Medulla oblongata (tissue), 1 donor: ENCODE measurements around the gene KCNH1.

Experiments
- DNase-seq: peaks from one replicate; pipeline ENCODE4 v3.0.0-alpha.2; 2015; ENCODE audit errors: extremely low spot score

Gene KCNH1

DNA sequence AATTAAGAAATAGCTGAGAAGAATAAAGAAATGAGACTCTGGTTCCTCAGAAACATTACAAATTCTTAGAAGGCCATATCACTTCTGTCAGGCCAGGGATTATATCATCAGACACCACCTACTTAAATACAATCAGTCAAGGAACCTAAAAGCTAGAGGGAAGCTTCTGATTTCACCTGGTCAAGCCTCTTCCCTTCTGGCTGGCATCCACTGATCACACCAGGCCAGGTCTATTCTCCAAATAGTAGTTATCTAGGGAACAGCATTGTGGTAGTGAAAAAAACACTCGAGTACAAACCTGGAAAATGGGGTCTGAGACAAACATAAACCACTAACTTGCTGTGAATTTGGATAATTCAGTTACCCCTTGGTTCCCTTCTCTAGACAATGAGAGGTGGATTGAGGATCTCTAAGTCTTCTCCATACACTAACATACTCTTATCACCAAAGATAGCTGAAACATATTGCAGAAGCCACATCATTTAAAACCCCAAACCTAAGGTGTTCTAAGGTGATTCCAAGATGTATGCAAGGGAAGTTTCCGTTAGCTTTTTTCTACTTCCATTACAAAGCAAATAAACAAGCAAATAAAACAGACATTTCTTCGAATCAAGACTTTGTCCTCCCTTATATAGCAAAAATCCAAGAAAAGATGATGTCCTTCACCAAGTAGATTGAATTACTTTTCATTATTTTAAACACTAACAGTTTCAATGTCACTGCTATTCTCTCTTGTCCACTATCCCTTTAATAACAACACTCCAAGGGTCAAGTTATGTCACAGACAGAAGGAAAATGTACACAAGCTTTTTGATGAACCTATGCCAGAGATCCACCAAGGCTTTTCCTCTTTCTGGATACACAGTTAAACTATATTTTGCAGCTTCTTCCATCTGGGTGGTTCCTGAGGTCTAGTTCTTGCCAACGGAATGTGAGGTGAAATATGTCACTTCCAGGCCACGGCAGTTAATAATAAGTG, 212.9 kb downstream of the KCNH1 start:
- no peak for DNase-seq

DNA sequence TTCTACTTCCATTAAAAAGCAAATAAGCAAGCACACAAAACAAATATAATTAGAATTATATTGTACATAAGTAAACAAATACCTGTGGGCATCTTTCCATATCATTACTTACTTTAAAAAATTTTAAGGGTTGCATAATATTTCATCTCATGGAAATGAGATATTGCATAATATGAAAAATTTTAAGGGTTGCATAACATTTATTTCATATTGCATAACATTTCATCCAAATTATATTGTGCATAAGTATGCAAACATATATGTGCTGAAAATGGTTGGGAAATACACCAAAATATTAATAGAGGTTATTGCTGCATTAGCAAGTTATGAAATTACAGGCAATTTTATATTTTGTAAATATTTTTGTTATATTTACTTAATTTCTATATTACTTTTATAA, 213.7 kb downstream of the KCNH1 start:
- DNase-seq: no peak

DNA sequence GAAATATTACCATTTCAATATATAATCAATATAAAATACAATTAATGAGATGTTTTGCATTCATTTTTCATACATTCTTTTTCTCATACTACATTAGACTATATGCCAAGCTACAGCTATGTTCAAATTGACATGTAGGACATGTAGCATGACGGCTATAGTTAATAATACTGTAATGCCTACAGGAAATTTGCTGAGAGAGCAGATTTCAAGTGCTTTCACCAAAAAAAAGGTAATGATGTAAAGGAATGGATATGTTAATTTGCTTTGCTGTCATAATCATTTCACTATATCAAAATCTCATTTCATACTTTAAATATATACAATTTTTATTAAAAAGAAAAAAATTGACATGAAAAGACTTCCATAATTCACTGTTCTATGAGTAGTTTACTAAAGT, 215.1 kb downstream of the KCNH1 start:
- no peak for DNase-seq

DNA sequence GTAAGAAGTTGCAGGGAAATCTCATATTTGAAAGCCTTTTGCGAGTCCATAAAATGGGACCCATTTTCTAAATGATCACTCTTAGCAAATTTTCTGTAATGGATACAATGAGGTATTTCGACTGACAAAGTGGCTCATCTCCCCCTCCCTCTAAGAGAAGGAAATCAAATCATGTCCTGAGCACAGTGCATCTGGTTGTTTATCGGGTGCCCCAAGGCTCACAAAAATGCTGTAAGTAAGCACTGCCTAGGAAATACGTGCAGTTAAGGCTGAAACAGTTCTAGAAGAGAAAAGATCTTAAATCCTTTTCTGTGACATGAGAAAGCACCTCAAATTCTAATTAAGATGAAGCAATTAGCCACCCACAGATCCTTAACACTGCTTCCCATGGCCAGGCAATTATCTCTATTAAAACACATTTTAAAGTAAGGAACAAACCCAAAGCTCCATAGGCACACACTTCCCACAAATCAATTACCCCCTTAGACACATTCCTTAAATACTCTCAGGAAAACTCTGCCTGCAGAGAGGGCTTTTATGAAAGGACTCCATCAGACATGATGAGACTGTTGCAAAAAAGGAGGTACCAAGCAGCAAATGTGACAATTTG, 216.3 kb downstream of the KCNH1 start:
- DNase-seq: no peak

DNA sequence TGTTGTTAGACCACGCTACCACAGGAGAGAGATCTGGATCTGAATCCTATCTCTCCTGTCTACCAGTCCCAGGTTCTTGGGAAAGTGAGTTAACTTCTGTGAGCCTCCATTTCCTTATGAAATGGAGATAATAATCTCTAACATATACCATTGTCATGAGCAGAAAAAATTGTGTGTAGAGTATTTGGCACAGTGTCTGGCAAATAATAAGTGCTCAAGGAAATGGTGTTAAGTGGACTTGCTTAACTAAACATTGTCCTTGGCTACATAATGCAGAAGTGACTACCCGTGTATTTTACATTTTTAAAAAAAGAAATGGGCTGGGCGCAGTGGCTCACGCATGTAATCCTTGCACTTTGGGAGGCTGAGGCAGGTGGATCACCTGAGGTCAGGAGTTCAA, 217.4 kb downstream of the KCNH1 start:
- DNase-seq: no peak

DNA sequence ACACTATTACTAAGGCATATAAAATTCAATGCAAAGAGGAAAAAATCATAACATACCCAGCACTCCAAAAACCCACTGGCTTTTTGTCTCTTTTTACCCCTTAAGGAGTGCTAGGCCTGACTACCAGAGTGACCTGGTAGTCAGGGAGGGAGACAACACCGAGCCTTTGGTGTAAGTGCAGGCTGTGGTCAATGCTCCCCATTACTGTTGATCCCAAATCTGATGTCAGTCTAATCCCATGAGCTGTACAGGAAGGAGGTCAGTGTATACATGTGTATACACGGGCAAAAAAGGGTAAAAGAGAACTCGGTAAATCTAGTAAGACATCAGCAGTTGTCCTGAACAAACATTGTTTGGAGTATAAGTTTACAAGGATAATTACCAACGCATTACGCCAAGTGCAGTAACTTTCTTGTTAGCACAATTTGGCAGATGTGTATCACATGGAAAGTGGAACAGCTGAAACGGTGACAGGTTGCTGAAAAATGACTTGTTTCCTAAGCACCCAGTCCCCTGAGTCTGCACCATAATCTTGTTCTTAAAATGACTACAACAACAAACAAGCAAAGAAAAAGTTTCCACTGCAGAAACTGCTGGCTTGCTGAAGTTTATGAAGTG, 217.9 kb downstream of the KCNH1 start:
- no peak for DNase-seq

DNA sequence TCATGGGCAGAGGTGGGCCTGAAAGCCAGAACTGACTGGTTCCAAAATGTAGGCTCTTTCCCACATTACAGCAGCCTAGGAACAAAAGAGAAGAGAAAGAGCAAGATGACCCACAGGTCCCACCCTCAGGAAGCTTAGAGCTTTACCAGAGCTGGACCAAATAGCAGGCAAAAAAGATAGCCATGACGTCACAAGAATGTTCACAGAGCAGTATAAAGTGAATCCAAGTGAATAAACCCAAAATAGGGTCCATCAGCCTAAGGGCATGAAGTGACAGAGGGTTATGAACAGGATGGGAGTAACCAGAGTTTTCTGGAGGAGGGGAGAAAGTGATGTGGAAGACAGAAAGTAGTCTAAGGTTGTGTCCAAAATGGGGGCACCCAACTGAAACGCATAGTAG, 221.2 kb downstream of the KCNH1 start:
- DNase-seq: no peak

DNA sequence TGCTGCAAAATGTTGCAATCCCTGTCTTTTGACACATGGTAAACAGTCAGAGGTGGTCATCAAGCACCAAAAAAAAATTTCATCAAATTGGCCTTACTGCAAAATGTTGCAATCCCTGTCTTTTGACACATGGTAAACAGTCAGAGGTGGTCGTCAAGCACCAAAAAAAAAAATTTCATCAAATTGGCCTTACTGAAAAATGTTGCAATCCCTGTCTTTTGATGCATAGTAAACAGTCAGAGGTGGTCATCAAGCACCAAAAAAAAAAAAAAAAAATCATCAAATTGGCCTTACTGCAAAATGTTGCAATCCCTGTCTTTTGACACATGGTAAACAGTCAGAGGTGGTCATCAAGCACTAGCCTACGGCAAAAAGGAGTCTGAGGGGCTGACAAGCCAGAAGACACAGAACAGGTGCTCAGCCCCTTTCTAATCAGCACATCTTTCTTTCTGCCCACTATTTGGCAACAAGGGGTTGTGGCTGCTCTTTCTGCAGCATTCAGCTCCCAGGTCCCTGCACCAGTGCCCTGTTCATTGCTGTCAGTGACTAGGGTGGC, 223.8 kb downstream of the KCNH1 start:
- DNase-seq: no peak

DNA sequence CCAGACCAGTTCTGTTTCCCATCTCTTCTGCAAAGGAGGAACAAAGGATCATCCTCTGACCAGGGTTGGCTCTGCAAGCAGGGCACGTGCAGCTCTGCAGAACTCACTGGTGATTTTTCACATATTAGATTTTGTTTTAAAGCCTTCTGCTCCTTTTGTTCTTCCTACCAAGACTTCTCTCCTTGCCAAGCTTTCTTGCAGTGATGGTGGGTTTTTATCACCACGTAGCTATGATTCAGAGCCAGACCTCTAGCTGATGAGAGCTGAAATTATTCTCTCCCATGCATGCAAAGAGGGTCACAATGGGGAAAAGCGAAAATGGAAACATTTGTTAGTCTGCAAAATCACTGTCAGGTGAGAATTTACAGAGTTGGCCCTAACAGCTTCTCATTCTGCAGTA, 225.2 kb downstream of the KCNH1 start:
- no peak for DNase-seq

DNA sequence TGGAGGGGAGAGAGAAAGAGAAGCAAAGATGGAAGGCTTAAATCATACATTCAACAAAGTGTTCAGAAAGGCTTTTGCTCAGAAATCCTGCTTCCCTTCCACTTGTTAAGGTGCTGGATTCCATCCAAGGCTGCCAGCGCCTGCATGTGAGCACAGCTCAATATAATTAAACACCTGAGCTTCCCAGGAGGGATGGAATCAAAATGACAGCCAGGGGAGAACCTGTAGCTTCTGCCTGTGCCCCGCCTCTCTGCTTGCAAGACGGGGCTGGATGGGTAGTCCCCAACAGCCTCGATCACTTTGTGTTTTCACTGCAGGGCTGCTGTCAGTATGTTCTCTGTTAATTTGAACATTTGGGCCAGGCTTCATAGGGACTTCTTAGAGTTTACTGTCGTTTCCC, 225.7 kb downstream of the KCNH1 start:
- no peak for DNase-seq

DNA sequence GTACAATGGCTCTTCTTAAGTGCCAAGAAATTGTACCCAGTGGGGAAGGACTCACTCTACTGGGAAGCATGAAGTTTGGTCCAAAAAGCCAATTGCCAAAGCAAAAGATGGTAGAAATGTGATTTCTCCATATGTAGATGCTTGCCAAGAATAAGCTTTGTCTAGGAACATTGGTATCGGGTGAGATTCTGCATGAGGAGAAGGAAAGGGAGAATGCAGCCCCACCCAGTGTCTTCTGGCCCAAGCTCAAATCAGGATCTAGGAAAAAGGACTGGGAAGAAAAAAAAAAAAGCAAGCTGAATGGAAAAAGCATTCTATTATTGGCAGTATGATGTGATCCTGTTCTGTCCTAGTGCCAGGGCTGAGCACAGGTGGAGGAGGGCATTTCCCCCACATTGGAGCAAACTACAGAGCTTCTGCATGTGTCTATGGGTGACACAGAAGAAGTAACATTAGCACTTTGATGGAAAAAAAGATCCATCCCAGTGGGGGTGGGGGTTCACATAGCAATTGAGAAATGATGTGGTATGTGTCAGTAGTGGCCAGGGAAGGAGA, 226.6 kb downstream of the KCNH1 start:
- no peak for DNase-seq

DNA sequence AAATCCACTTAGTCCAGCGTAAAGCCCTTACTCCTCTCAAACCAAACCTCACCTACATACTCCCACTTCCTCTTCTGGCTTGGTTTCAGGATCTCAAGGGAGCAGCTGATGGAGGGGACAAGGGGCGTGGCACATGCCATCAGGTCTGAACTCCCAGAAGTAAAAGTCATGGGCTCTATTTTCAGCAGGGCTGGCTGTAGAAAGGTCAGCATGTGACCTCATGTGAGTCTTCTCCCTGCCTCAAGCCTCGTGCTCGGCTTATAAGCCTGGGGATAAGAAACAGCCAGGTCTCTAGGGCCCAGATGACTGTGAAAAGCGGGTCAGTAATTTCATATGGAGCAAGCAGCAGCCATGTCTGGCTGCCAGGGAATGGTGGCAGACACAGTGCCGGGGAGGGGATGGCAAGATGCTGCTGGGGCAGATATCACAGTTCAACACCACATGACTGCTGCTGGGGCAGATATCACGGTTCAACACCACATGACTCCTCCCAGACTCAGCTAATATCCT, 227.9 kb downstream of the KCNH1 start:
- DNase-seq: no peak

DNA sequence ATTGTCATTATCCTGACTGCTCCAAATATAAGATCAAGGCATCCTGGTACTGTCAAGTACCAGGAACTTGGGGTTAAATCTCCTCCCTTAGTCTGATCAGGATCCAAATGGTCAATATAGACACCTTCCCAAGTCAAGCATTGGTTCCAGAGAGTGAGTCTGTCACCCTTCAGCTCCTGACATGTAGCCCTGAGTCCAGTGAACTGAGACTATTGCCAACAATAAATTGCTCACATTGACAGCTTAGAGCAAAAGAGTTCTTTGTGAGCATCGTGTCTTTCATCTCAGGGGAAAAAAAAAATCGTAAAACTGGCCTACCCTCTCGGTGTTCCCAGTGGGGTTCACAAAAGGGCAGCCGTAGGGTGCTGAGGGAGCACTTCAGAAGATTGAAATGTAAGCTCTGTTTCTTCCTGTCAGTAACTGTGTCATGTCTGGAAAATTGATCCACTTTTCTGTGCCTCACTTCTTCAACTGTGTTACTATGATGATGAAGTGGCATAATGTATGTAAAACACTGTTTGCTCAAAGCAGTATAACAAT, 228.5 kb downstream of the KCNH1 start:
- DNase-seq: no peak

DNA sequence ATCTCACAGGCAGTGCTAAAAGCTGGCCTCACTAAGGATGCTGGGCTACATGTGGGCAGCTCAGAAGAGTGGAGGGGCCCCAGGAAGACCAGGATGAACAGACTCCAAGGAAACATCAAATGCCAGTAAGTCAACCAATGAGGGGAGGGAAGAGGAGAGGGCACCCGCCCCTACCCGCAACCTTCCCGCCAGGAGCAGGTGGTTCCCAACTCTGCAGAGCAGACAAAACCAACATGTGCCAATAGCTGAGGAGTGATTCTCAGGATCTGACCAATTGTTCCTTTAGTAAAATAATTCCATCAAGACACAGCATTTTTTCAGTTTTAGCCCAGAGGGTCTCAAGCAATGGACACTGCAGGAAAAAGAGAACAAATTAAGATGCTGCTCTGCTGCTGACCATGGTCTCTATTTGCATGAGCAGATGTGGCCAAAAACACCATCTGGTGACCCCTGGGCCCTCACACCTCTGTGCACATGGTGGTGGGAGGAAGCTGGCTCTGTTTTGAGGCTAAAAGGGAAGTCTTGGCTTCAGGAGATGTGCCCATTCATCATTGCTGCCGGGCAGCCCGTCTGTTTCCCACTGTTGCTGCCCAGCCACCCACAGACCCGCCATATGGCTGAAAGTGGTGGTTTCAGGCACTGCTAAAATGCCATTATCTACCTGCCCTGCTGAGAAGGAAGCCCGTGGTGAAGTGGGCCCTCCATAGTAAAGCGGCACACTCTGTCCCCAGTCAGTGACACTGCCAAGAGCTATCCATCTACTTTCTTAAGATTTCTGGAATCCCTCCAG, 231.8 kb downstream of the KCNH1 start:
- no peak for DNase-seq

DNA sequence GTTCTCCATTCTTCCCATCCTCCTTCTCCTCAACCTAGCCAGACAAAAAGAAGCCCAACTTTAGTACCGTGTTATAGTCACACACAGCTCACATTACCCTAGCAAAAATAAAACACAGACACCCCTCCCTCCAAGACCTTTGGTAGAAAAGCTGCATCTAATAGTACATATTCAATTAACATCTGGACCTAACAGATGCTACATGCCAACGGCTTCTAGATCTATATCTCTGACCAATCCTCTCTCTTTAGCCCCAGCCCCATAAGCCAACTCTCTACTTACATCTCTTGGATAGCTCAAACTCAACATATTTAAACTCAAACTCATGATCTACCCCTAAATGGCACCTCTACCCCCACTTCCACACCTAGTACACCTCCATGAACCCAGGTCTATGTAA, 233.1 kb downstream of the KCNH1 start:
- no peak for DNase-seq

DNA sequence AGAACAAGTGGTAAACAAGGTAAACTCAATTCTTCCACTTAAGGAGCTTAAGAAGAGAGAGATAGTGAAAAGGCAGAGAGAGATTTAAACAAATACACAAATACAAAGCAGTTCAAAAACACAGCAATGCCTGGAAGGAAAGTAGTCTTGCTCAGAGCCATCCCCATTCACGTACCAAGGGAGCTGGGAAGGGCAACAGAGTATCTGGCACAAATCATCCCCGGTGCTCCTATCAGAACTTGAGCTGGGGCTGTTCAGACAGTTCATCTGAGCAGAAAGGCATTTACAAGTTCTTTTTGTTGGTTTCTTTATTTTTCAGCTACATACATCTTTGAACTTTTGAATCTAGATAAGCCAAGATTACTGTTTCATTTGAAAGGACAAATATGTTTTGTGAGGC, 233.9 kb downstream of the KCNH1 start:
- no peak for DNase-seq

DNA sequence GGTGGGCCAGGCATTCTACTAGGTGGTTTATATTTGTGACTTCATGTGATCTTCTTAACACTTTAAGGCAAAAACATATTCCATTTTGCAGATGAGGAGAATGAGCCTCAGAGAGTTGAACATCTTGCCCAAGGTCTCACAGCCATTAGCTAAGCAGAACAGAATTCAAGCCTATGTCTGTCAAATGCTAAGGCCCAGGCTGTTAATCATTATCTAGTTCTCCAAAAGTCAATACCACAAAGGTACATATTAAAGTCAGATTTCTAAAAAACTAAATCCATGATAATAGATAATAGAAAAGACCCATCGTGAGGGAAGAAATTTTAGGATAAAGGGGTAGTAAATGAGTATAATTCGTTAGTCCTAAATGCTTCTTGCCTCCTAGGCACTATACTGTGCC, 234.3 kb downstream of the KCNH1 start:
- no peak for DNase-seq

DNA sequence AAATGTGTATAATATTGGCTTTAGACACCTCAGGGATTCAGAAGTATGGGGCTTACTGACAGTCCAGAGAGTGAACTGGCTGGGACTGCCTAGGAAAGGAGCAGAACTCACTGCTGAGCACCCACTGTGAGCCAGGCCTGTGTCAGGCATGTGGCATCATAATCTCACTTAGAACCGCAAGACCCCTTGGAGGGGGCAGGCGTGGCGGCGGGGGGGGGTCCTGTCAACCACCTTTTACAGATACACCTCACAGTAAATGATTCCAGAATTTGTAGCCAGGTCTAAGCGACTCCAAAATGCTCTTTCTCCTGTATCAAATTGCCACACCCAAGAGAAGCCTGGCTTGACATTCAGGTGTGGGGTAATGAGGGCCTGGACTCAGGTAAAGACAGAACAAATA, 235.5 kb downstream of the KCNH1 start:
- DNase-seq: no peak

DNA sequence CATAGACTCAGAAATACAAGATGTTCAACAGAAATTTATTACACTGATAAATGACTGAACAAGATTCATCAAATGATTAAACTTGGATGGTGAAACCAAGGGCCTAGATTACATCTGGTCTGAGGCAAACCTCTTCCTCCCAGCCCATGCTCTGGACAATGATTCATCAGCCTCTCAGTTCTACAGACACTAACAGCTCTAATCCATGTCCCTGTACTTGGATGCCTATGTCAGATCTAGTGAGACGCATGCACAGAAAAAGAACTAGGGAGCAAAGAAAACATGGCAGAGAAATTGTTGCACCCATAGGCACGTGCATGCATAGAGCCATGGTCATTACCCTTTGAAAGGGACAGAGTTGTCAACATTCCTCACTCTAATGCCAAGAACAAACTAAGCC, 250.1 kb downstream of the KCNH1 start:
- DNase-seq: no peak

DNA sequence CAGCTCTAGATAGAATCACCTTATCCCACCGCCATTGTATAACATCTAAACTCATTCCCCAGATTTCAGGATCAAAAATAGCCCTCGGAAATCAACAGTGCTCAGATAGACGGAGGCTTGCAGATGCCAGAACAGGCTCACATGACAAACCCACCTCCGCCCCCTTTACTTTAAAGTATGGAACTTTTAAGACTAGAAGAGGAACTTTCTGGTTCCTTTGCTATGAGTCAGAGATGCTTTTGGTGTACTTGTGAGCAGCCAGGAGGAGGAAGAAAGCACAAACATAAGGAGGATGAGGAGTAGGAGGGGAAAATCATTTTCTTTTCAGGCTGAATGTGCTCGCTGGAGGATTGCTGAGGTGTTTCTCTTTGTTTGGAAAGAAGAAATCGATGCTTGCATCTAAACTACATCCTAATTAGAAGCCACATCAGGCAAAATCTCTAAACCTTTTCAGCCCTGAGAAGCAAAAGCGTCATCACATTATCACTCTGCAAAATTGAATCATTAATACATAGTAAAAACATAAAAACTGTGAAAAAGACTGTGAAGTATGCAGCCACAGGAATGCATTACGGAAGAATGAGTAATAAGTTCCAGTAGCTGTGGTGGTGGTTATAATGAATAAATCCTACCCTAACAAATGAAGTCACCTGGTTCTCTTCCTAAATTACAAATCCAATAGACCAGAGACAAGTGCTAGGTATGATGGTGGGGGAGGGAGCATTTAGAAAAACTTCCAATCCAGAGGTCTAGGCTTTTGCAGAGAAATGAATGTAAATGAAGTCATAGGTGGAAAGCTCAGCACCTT, 251.3 kb downstream of the KCNH1 start:
- no peak for DNase-seq
